GM03348 (cell line): ENCODE data around the gene WDFY1.

Experiments
- DNase-seq: peaks from one replicate; pipeline ENCODE4 v3.0.0; 2012; ENCODE audit warnings: low spot score

WDFY1 gene

DNA sequence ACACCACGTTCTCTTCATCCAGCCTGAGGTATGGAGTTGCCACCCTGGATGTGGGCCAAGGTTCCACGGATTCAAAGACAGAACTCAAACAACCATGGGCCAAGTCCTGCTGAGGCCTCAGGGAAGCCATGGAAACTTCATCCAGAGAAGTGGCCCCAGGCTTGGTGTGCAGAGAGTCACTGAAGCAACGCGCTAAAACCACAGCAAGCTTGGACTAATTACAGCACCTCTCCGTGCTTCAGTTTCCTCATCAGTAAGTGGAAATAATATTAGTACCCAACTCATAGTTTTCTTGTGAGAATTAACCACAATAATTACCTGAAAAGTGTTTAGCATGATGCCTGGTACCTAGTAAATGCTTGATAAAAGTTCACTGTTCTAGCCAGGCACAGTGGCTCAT is 88.6 kb downstream of the WDFY1 start:
- no peak for DNase-seq

DNA sequence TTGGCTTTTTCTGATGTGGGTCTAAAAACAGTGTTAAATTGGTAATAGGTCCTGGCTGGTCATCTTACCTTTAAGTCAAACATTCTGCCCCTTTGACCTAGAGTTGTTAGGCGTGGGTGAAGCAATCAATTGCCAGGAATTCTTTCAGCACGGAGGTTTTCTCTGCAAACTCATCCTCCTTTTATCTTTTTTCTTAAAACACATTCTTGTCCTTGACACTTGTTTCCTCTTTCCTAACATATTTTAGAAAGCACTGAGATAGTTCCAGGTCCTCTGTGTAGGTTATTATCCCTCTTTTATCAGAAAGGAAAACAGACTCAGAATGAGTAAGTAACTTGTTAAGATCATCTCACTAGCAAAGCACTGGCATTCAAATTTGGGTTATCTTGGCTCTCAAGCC is 89.1 kb downstream of the WDFY1 start:
- DNase-seq = no peak

DNA sequence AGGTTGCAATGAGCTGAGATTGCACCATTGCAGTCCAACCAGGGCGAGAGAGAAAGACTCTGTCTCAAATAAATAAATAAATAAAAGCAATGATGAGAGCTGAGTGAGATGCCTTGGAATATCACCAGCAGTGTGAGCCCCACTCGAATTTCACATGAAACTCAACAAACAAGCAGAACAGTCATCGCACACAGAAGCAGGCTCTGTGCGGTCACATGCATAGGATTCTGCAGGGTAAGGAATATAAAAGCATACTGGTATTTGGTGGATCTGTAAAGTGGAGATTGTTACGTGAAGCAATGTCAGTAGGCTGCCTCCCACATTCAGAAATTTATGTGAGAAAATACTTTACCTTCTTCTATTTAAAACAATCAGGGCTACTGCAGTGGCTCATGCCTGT is 89.7 kb downstream of the WDFY1 start:
- no peak for DNase-seq

DNA sequence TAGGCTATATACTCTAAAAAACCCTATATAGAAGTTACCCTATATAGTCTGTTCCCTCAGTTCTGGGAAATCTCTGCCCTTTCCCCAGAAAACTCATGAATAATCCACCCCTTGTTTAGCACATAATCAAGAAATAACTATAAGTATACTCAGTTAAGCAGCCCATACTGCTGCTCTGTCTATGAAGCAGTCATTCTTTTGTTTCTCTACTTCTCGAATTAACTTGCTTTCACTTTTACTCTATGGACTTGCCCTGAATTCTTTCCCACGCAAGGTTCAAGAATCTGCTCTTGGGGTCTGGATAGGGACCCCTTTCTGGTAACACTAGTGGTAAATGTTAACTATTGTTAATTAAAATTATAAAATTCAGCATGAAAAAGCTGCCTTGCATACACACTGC is 90.4 kb downstream of the WDFY1 start:
- no peak for DNase-seq

DNA sequence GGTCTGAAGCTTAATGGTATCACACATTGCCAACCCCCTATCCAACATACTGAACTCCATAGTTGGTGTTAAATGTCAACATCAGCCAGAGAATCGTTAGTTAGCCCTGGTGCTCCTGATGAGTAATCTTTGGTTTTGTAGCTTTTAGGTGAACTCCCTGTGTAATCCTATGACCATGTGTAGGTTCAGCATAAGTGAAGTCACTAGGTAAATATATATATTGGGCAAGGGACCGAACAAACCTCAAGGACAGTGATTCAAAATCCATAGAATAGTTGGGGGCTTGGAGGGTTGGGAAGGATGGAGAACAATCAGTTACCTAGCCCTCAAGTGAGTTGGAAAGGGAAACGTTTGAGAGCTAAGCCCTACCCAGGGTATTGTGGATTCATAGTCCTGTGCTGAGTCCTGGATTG is 91.7 kb downstream of the WDFY1 start:
- DNase-seq = no peak

DNA sequence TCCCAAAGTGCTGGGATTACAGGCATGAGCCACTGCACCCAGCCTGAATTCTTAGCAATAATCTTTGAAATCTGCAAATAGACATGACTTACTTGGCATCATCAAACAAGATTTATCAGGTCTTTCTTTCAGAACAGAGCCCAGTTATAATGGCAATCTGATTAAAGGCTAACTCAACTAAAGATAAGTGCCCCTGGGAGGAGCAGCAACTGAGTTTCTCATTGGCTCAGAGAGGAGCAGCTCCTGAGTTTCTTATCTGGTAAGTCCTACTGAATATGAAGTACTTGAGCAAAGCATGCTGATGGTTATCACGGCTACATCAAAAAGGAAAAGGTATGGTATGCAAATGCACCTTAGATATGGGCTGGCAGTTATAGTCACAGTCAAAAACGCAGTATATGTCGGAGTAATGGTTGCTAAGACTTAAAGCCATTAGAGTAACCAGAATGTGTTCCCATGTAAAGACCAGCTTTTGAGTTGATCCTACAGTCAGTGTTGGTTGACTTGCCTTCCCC is 92.8 kb downstream of the WDFY1 start:
- DNase-seq = no peak

DNA sequence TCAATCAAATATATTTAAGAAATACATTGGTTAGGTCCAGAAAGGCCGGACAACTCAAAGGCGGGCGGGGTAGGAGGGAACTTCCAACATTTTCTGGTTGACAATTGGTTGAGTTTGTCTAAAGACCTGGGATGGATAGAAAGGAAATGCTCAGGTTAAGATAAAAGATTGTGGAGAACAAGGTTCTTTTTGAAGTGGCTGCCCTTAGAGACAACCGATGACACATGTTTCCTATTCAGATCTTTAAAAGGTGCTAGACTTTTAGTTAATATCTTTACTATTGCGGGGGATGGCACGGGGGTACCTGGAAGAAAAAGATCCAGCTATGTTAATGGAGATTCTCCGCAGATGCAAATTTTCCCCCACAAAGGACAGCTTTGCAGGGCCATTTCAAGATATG is 97.7 kb downstream of the WDFY1 start:
- no peak for DNase-seq

DNA sequence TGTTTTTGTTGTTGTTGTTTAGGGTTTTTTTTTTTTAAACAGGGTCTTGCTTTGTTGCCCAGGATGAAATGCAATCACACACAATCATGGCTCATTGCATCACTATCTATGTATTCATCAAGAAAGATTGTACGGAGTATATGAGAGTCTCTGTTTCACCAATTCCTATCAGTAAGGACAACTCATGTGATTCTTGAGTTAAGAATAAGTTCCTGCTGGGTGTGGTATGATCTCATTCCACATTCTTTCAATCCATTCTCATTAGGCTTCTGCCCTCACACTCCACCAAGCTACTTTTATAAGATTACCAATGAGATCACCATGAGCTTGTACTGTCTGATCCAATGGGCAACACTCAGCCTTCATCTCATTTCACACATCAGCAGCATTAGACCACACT is 98.6 kb downstream of the WDFY1 start:
- peak; percentile 77 for DNase-seq

DNA sequence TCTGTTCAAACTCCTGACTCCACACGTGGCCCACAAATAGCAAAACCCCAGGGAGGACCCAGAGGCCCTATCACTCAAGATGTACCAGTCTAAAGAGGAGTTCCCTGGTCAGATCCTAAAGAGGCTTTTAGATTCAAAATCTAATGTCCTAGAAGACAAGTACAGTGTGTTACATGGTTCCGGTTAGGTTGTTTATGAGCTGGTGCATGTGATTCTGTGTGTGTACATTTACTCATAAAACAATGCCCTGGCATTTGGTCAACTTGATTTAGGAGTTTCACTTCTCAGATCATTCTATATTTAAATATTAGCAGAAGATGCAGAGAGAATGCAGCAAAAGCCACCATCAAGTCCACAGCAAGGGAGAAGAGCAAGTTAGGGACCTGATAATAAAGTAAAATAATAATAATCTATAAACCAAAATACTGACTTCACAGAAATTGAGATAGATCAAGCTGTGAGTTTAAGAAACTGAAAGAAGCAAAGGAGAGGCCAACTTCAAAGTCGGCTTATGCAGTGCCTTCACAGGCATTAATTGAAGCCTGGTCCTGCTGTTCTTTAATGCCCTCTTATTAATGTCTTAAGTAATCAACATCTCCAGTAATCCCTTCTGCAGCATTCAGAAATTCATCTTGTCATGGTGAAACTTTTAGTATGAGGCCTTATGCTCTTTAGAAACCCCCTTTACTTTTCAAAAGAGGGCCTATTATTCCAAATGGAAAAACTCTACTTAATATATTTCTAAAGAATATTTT is 103.5 kb downstream of the WDFY1 start:
- no peak for DNase-seq

DNA sequence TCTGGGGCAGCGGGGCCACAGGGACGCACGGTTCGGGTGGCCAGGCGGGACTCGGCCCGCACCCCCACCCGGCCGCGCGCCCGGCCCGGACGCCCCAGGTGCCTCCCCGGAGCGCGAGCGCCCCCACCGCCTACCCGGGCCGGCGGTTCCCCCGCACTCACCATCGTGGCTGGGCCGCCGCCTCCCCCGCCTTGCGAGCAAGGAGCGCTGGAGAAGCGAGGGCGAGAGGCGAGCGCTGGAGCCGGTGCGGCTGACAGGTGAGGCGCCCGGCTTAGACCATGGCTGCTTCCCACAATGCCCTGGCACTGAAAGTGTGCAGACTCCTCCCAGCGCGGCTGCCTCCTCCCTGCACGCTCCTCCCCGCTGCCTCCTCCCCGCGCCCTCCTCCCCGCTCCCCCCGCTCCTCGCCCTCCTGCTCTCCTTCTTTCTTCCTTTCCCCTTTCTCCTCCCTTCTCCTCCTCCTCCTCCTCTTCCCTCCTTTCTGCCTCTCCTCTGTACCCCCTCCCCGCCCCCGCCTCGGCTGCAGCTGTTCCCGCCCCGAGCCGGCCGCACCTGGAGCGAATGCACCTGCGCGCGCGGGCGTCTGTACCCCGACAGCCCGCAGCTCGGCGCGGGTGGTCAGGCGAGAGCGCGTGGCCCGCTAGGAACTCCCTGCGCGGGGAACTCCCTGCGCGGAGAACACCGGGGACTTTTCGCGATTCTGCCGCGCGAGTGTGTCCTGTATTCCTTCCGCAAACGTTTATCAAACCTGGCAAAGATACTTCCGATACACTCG is 107.7 kb downstream of the WDFY1 start, which contains the start of gene AP1S3:
AP1S3 (minus strand) TSS at position 296 of the 775 bp plus-strand sequence; CDS start at position 164, 132 bp downstream.
- DNase-seq = peak; percentile 87

DNA sequence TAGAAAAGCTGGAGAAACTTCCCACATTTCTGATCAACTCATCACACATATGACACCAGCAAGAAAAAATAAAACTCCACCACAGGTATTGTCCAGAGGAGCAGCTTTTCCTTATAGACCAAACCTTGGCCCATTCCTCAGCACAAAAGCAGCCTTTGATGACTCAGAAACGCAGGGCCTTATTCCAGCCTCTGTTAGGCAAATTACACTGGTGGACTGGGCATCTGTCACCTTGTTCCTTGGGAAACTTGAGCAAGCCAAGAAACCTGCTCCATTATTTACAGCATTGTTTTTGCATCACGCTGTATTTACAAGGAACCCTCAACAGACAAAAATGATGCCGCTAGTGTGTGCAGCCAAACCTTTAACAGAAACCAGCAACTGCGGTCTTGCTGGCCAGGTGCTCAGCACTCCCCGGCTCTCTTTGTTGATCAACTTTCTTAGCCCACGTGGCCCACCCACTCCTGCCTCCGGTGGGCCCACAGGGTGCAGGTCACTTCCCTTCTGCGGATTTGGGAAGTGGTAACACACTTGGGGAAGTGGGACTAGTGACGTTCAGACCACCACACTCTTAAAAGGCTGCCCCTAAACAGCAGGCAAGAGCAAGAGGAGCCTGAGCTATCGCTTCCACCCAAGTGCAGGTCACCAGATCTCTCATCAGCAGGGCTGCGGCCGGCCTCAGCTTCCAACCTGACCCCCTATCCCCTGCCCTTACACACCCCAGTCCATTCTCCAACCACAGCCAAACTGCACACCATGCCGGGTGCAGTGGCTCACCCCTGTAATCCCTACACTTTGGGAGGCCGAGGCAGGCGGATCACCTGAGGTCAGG is 109.2 kb downstream of the WDFY1 start:
- DNase-seq = no peak

DNA sequence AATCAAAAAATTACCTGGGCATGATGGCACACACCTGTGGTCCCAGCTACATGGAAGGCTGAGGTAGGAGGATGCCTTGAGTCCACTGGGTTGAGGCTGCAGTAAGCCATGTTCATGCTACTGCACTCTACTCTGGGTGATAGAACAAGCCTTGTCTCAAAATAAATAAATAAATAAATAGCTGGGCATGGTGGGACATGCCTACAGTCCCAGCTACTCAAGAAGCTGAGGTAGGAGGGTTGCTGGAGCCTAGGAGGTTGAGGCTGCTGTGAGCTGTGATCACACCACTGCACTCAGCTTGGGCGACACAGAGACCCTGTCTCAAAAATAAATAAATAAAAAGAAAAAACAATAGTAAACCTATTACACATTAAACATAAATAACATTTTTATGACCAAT is 110.7 kb downstream of the WDFY1 start:
- no peak for DNase-seq

DNA sequence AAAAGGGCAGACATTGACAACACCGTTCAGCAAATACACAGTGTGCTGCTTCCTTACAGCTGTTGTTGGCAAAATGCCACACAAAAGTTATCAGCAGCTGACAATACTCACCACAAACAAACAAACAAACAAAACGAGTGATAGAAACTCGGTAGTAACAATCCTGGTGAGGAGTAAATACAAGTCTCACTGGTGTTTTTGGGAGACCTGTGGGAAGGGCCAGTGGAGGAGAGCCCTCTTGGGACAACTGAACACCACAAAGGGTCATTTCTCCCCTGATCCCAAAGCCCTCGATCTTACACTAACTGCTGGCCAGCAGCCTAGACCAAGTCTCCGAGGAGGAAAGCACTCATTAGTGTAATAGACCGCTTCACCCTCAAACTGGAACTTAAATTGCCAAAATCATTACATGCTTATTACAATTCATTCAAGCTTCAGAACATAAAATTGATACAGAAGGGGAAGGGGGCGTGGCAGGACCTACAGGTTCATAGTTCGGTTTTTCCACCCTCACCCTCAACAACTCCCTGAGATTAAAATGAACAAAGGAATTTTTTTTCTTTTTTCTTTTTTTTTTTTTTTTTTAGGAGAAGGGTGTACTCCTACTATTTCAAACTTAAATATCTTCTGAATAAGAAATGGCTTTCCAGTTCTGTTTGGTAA is 112.8 kb downstream of the WDFY1 start:
- no peak for DNase-seq

DNA sequence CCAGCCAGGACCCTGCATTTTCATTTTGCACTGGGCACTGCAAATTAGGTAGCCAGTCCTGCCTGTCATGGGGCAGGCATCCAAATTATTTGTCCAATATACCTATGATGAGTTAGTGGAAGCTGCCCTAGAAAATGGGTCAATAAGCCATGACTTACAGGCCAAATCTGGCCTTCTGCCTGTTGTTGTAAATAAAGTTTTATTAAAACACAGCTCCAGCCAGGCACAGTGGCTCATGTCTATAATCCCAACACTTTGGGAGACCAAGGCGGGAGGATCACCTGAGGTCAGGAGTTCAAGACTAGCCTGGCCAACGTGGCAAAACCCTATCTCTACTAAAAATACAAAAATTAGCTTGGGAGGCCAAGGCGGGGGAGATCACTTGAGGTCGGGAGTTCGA is 116.0 kb downstream of the WDFY1 start:
- no peak for DNase-seq

DNA sequence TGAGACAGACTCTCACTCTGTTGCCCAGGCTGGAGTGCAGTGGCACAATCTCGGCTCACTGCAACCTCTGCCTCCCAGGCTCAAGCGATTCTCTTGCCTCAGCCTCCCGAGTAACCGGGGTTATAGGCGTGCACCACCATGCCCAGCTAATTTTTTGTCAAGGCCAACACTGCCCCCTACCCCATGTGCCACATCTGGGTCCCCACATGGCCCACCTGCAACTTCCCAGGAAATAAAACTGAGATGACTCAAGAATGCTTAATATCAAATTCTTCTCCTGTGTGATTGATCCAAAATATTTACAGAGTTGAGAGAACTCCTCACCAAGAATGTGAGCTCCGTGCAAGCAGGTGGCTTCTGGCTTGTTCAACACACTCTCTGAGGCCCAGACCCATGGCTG is 116.8 kb downstream of the WDFY1 start:
- no peak for DNase-seq

DNA sequence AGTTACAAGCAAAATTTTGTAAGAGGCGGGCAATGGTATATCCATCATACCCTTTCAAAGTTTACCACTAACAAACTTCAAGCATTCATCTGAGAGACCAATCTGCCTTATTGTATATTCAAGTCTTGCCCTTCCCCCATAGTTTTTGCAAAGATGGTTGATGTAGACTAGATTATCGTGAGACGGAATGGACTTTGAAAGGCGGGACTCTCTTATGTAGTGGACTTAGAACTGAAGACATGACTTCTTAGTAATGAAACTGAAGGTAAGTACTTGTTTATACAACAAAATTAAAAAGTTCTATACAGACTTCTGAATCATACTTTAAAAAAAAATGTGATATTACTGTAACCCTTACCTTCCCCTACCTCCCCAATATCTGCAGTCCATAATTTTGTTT is 118.1 kb downstream of the WDFY1 start:
- no peak for DNase-seq
